Muscle of arm (tissue), 12 donors: ENCODE data around the gene NLRP4. TPM values are rescaled to one million over a fixed set of nuclear protein-coding genes. Genes with fewer than 3 reads are reported as not detected.
"Not testable (repeated sequence)": the region's sequence is repeated elsewhere in the genome, so short reads cannot be mapped to it uniquely, and the experiment has no call there.

ENCODE experiments used
- DNase-seq: peaks from one replicate; pipeline ENCODE4 v3.0.0-alpha.2; 2013
- polyA plus RNA-seq, 12 donors: library from polyadenylated mRNA; unstranded; fragments of 120-200 nt; gene quantifications; one replicate each; pipeline ENCODE4 v1.2.1, GENCODE V29; 2013; ENCODE audit not compliant: insufficient read length in 12 of 12

NLRP4 gene
- polyA plus RNA-seq, 12 donors, result not detected

DNA sequence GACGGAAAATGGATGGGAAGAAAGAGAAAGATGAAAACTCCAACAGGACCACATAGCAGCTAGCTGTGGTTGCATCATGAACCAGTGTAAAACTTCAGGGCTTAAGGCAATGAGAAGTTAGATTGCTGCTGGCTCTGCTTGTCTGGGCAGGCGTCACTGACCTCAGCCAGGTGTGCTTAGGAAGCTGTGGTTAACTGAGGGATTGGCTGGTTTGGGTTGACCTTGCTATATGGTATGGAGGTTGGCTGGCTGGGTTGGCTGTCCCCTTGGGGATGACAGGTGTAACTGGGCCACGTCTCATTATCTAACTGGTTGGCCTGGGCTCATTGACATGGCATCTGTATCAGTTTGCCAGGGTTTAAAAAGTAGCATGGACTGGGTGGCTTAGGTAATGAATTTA, 40.9 kb downstream of the NLRP4 start:
- no peak for DNase-seq

DNA sequence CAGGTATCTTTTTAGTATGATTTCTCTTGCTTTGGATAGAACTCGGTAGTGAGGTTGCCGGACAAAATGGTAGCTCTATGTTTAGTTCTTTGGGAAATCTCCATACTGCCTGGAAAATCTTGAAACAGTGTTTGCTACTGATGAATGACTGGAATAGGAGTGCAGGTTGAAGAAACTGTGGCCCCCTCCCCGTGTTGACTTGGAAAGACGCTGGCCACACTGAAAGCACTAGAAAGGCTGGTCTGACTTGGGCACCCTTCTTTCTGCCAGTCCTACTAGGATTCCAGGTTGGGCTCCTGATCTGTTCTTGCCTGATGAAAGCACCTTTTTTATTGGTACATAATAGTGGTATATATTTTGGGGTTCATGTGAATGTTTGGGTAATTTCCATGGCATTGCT, 46.3 kb downstream of the NLRP4 start:
- DNase-seq, result no peak

GRCh38 chr19:55898911-55899310, 62.6 kb downstream of the NLRP4 start:
- no peak for DNase-seq

GRCh38 chr19:55901369-55902079, 65.2 kb downstream of the NLRP4 start:
- DNase-seq, result no peak

- no peak for DNase-seq
These were observed 65.9 kb downstream of the NLRP4 start for GRCh38 chr19:55902080-55902751.

- DNase-seq, result no peak
These were observed 70.9 kb downstream of the NLRP4 start for GRCh38 chr19:55907286-55907685.

DNA sequence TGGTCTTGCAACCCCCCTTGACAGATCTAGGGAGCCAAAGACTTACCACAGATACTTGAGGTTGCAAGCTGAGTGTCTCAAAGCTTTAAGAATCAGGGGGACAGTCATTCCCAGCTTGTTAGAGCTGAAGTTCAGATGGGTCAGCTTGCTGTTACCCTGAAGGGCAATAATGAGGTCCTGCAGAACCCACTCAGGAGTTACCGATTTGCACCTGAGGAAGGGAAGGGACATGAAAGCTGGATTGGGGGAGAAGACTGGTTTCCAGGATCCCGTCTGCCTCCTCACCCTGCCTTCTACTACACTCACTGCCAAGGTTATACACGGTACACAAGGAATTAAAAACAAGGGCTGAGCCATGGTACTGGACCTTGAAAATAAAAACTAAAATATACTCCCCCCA, 71.4 kb downstream of the NLRP4 start:
- DNase-seq, result no peak

DNA sequence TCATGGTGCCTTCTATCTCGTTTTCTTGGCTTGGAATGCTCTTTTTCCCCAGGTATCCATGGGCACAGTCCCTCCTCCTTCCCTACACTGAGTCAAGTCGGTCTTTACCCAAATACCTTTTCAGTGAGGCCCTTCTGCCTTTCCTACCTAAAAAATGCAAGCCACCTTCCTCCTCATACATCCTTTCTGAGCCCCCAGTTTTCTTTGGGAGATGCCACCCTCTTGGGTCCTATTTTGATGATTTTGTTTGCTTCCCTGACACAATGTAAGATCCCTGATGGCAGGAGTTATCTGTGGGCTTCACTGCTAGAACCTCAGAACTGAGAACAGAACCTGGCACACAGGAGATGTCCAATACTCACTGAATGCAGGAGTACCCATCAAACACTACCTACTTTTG, 73.5 kb downstream of the NLRP4 start:
- DNase-seq, result no peak

GRCh38 chr19:55912916-55913315, 76.6 kb downstream of the NLRP4 start:
- no peak for DNase-seq

DNA sequence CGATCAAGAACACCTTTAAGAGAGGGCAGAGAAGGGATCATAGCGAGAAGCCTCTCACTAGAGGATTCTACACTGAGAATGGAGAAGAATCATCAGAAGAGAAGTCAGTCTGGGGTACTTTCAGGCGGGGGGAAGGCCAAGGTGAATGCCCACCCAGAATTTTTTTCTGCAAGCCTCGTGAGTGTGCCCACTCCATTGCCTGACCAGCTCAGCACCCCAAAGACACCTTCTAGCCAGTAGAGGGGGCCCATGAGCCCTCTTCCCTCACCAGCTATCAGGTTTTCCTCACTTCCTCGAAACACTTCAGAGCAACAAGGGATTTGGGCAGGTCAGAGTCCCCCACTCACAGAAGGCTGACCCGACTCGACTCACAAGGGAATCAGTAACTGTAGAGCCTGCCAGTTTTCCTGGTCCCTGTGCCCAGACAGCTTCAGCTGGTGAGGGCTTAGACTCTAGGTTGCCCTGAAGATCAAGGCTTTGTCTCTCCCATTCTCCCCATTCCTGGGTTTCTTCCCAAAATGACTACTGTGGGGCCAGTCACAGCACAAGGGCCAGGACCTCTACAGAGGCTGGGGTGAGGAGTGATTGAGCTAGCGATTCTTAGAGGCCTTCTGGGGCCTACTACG, 77.4 kb downstream of the NLRP4 start:
- DNase-seq, result no peak

- no peak for DNase-seq
These were observed 87.2 kb downstream of the NLRP4 start for GRCh38 chr19:55923556-55923955.

DNA sequence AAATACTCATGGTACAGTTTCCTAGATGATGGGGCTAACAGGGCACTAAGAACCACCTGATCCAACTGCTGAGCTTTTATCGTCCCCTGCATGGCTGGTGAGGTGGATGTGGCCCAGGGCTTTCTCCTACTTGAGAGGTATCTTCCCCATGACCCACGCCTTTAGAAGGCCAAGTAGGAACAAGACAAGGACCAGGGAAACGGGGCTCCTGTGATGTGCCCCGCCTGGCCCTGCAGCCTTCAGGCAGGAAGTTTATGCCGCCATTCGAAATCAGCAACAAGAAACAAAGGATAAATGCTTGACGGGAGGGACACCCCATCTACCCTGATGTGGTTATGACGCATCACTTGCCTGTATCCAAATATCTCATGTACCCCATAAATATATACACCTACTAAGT, 91.7 kb downstream of the NLRP4 start:
- no peak for DNase-seq

GRCh38 chr19:55929258-55929657, 92.9 kb downstream of the NLRP4 start:
- DNase-seq, result not testable (repeated sequence)

- no peak for DNase-seq
These were observed 94.7 kb downstream of the NLRP4 start for GRCh38 chr19:55930996-55931515.

Other genes starting within 250 kb of the NLRP4 start
- 10 to 100 TPM in 9 of 12 donors, 1 to 10 TPM in 2, not detected in 1; 9.2 to 16.3 (median 11.0) TPM for gene FIZ1, start 237.0 kb upstream of the NLRP4 start, polyA plus RNA-seq
- gene ZNF524, start 236.3 kb upstream of the NLRP4 start, polyA plus RNA-seq, result 10 to 100 TPM in 1 of 12 donors, 1 to 10 TPM in 9, not detected in 2; 4.2 to 11.2 (median 6.4) TPM
- 10 to 100 TPM in 1 of 12 donors, 1 to 10 TPM in 10, not detected in 1; 4.5 to 11.0 (median 5.5) TPM for gene ZNF865, start 230.9 kb upstream of the NLRP4 start, polyA plus RNA-seq
- gene ZNF784, start 212.0 kb upstream of the NLRP4 start, polyA plus RNA-seq, result 10 to 100 TPM in 2 of 12 donors, 1 to 10 TPM in 9, not detected in 1; 5.6 to 14.3 (median 6.5) TPM
- 10 to 100 TPM in 11 of 12 donors, not detected in 1; 14.0 to 42.9 (median 18.9) TPM for gene ZNF580, start 195.5 kb upstream of the NLRP4 start, polyA plus RNA-seq
- gene ZNF581, start 192.9 kb upstream of the NLRP4 start, polyA plus RNA-seq, result 10 to 100 TPM in 11 of 12 donors, not detected in 1; 17.9 to 33.7 (median 21.9) TPM
- 10 to 100 TPM in 11 of 12 donors, not detected in 1; 10.1 to 17.1 (median 11.7) TPM for gene CCDC106, start 188.3 kb upstream of the NLRP4 start, polyA plus RNA-seq
- 100 to 1,000 TPM in 8 of 12 donors, 10 to 100 TPM in 3, not detected in 1; 80.0 to 151 (median 109) TPM for gene U2AF2, start 181.5 kb upstream of the NLRP4 start, polyA plus RNA-seq
- gene EPN1, start 161.3 kb upstream of the NLRP4 start, polyA plus RNA-seq, result 100 to 1,000 TPM in 2 of 12 donors, 10 to 100 TPM in 9, not detected in 1; 44.1 to 113 (median 68.9) TPM
- gene NLRP9, start 98.1 kb upstream of the NLRP4 start, polyA plus RNA-seq, result not detected
- gene RFPL4A, start 77.4 kb upstream of the NLRP4 start, polyA plus RNA-seq, result 1 to 10 TPM in 2 of 12 donors, under 1 TPM in 4, not detected in 6; 0.50 to 1.4 (median 0.66) TPM
- 1 to 10 TPM in 3 of 12 donors, under 1 TPM in 2, not detected in 7; 0.41 to 1.5 (median 1.3) TPM for gene RFPL4AL1, start 67.4 kb upstream of the NLRP4 start, polyA plus RNA-seq
- gene NLRP11, start 4.5 kb upstream of the NLRP4 start, polyA plus RNA-seq, result under 1 TPM in 1 of 12 donors, not detected in 11; 0.05 TPM
- not detected for gene NLRP13, start 95.8 kb downstream of the NLRP4 start, polyA plus RNA-seq
- not detected for gene NLRP8, start 111.3 kb downstream of the NLRP4 start, polyA plus RNA-seq
- not detected for gene NLRP5, start 150.2 kb downstream of the NLRP4 start, polyA plus RNA-seq